HG02852 (cell line): ENCODE measurements around the gene PTGER3.
"Not testable (repeated sequence)": the region's sequence is repeated elsewhere in the genome, so short reads cannot be mapped to it uniquely, and the experiment has no call there.

Source experiments
- ATAC-seq: cut with Tn5 transposase; IDR thresholded peaks from one replicate; pipeline ENCODE4 v1.9.1; 2021; ENCODE audit warnings: mild to moderate bottlenecking, moderate library complexity; ENCODE audit not compliant: unreplicated experiment

PTGER3 gene

GRCh38 chr1:71014178-71014579, 33.4 kb downstream of the PTGER3 start:
- no peak for ATAC-seq

- no peak for ATAC-seq
Measured at GRCh38 chr1:71002709-71003475, 44.7 kb downstream of the PTGER3 start.

GRCh38 chr1:71001624-71002023, 46.0 kb downstream of the PTGER3 start:
- no peak for ATAC-seq

- no peak for ATAC-seq
Measured at GRCh38 chr1:70997793-70998192, 49.8 kb downstream of the PTGER3 start.

- ATAC-seq: no peak
Measured at GRCh38 chr1:70994753-70995268, 52.8 kb downstream of the PTGER3 start.

GRCh38 chr1:70993798-70994197, 53.8 kb downstream of the PTGER3 start:
- no peak for ATAC-seq

- ATAC-seq: no peak
Measured at GRCh38 chr1:70992521-70992920, 55.1 kb downstream of the PTGER3 start.

GRCh38 chr1:70990469-70991253, 57.0 kb downstream of the PTGER3 start:
- no peak for ATAC-seq

DNA sequence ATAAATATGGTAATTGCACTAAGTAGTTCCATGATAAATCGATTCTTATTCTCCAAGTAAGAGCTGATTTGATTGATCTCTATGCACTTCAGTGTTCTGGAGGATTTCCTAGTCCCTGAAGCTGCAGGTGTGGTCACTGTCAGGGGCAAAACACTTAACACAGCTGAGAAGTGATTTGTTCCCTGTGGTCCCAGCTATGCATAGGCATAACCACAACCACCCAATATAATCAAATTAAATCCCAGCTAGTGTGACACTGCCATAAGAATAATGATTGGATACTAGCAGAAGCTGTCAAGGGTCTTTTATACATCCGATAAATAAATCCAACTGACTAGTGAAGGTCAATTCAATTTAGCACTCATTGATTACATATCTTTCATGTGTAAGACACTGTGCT, 60.1 kb downstream of the PTGER3 start:
- no peak for ATAC-seq

DNA sequence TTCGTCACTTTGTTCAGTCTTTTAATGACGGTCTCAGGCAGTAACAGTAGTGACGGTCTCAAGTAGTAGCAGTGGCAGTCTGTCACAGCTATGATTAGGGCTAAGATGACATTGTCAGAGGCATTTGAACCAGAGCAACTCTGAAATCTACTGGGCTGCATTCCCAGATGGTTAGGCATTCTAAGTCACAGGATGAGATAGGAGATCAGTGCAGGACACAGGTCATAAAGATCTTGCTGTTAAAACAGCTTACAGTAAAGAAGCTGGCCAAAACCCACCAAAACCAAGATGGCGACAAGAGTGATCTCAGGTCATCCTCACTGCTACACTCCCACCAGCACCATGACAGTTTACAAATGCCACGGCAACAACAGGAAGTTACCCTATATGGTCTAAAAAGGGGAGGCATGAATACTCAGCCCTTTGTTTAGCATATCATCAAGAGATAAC, 61.8 kb downstream of the PTGER3 start:
- not testable (repeated sequence) for ATAC-seq

GRCh38 chr1:70985278-70985677, 62.3 kb downstream of the PTGER3 start:
- ATAC-seq: not testable (repeated sequence)

DNA sequence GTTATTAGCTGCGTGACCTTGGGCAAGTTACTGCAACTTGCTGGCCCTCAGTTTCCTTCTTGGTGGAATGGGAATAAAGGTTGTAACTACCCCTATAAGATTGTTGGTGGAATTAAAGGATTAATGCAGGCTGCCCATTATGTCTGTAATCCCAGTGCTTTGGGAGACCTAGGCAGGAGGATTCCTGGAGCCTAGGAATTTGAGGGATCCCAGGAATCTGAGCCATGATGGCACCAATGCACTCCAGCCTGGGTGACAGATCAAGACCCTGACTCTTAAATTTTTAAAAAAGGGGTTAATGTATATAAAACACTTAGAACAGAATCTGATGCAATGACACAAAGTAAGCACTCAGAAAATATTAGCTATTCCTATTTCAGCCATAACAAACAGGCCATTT, 67.3 kb downstream of the PTGER3 start:
- no peak for ATAC-seq

- ATAC-seq: no peak
Measured at GRCh38 chr1:70979881-70980280, 67.7 kb downstream of the PTGER3 start.

DNA sequence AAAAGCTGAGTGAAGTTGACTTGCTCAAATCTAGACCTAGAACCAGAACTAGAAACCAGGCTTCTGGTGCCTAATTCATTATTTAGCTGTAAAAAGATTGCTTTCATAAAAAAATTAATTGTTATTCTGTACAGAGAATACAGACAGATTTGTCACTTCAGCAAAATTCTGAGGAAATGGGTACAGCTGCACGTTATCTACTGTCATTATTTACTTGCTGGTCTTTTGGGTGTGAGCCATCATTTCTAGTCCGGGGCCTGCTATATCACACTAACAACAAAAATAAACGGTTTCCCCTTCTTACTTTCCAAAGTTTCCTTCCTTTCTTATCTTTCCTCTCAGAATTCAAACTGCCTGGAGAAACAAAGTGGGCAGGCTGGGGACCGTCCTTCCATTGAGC, 68.3 kb downstream of the PTGER3 start:
- ATAC-seq: no peak

GRCh38 chr1:70978623-70979022, 69.0 kb downstream of the PTGER3 start:
- no peak for ATAC-seq

DNA sequence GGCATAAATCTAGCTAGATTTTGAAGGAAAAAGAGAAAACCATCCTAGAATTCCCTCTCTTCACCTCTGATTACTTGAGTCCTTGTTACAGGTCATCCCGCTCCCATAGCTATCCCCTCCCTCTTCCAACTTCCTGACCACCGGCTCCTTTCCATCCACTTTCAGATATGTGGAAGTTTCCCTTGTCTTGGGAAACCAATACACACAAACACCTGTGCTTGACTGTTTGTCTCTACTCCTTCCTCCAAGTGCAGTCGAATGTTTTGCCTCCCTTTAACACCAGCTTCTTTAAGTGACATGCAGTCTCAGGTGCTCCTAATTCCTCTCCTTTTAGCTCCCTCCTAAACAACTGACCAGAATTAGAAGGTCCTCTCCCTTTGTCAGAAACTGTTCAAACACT, 70.0 kb downstream of the PTGER3 start:
- ATAC-seq: no peak

DNA sequence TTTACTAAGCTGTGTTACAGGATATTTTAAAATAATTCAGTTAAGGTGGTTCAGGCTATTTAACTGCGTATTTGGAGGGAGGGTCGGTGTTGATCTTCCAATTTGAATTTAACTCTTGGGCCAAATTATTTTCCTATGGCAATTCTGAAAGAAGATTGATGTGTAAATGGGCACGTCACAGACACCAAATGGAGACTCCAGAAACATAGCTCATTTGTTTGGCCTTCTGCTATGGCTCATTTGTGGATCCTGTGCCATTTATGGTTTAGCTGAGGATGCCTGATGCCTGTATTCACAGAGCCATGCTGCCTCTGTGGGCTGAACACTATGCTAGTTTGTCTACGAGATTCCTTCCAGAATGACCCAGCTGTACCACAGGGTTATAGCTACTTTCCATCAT, 70.6 kb downstream of the PTGER3 start:
- ATAC-seq: no peak

- ATAC-seq: no peak
Measured at GRCh38 chr1:70973754-70974153, 73.9 kb downstream of the PTGER3 start.

- no peak for ATAC-seq
Measured at GRCh38 chr1:70970407-70970806, 77.2 kb downstream of the PTGER3 start.

- no peak for ATAC-seq
Measured at GRCh38 chr1:70966018-70966638, 81.5 kb downstream of the PTGER3 start.

- ATAC-seq: no peak
Measured at GRCh38 chr1:70963374-70963773, 84.2 kb downstream of the PTGER3 start.
